ENCODE results near the gene ERAP2. TPM values are rescaled to one million over a fixed set of nuclear protein-coding genes. Genes with fewer than 3 reads are reported as not detected.

Gene ERAP2
- total and polyA plus RNA-seq, 12 donors = 0.92 to 29.7 (median 5.5) TPM

DNA sequence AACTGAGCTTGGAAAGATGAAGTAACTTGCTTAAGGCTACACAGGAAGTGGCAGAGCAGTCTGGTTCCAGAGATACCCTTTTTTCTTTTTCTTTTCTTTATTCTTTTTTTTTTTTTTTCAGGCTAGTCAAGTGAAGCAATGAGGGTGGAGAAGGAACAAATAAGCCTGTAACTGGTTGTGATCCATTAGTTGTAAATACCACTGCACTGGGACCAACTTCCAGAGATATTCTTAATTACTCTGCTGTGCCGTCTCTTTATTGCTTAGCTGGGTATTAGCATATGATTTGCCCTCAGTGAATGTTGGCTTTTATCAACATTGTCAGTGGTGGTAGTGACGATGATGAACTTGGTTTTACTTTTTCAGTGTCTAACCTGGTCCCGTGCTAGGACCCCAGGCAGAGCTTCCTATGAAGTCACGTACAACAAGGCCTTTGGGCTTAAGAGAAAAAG is 86.3 kb downstream of the ERAP2 start:
- WGBS, 2 donors = 65 to 67% methylated on average over 4 of the region's 4 CpGs

DNA sequence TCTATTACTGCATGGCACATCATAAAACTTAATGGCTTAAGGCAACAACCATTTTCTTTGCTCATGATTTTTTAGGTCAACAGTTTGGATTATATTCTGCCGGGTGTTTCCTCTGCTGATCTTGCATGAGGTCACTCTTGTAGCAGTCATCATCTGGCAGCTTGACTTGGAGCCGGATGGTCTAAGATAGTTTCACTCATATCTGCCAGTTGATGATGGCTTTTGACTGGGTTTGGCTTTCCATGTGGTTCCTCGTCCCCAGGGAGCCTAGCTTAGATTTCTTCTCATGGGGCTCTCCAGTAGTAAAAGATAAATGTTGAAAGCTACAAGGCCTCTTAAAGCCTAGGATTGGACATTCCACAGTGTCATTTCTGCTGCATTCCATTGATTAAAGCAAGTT is 87.0 kb downstream of the ERAP2 start:
- peak; percentile 71 to 95 (median 92) for ATAC-seq
- H3K27ac ChIP-seq = peak overlapping the region in 8 of 10 donors; percentile 24 to 58 (median 40)
- TF ChIP-seq CTCF (IDR thresholded peaks at IDR 0.05) = no peak

More for the DNA sequence above, 86.3 kb downstream of the ERAP2 start:
- H3K36me3 ChIP-seq = no peaks in the 10 kb centered on the region
- DNase-seq (no peak), ATAC-seq (peak in 3 of 8 donors; percentile 12 to 42 (median 31))
- intact Hi-C loops (cut with DNase I) = no loop called here
- H3K27me3 ChIP-seq = no peaks in the 10 kb centered on the region
- peaks cover 0 to 7% (median 0%) of the 10 kb centered on the region in 11 donors for H3K9me3 ChIP-seq
- peaks cover 4 to 68% (median 40%) of the 10 kb centered on the region in 9 donors for H3K4me1 ChIP-seq
- H3K27ac ChIP-seq = peak overlapping the region in 8 of 10 donors; percentile 24 to 58 (median 40)
- TF ChIP-seq CTCF (IDR thresholded peaks at IDR 0.05) = no peak
- H3K4me3 ChIP-seq = no peak overlapping the region

DNA sequence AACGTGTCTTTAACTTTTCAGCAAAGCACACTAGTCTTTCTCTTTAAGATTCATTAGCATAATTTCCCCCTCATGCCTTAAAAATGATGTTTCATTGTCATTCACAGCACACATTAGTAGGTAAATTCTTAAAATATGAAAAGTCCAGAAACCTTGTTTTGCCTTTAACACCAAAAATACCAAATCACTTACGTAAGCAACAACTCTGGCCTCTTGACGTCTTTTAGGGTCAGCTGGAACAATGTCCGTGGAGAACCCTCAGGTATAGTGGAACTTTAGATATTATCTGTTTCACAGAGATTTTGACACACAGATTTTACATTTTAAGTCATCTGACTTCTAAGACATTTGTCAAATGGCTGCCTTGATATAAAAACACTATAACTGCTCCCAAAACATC is 90.5 kb downstream of the ERAP2 start:
- DNase-seq (no peak), ATAC-seq (no peak)
- Histone ChIP-seq H3K4me1 (peaks cover 4 to 72% (median 55%) of the 10 kb centered on the region in 9 donors), H3K9me3 (no peaks in the 10 kb centered on the region), H3K27ac (peak overlapping the region in 1 of 10 donors; percentile 68), H3K4me3 (no peak overlapping the region), H3K36me3 (no peaks in the 10 kb centered on the region), H3K27me3 (no peaks in the 10 kb centered on the region)
- WGBS, 2 donors = 72 to 83% methylated on average over 4 of the region's 4 CpGs
- no peak for TF ChIP-seq CTCF (IDR thresholded peaks at IDR 0.05)
- intact Hi-C loops (cut with DNase I) = no loop called here

More for the DNA sequence above, 87.0 kb downstream of the ERAP2 start:
- DNase-seq = peak; percentile 25 to 85
- 3 to 12% methylated on average over 3 of the region's 3 CpGs for WGBS, 2 donors
- Histone ChIP-seq H3K4me1 (peaks cover 4 to 68% (median 47%) of the 10 kb centered on the region in 9 donors), H3K36me3 (no peaks in the 10 kb centered on the region), H3K4me3 (no peak overlapping the region), H3K27me3 (no peaks in the 10 kb centered on the region), H3K9me3 (peaks cover 0 to 6% (median 0%) of the 10 kb centered on the region in 11 donors)
- intact Hi-C loops (cut with DNase I) = no loop called here

- no peak overlapping the region for H3K4me3 ChIP-seq
- WGBS, 2 donors = 0 to 96% methylated on average over 1 of the region's 1 CpG
- intact Hi-C loops (cut with DNase I) = no loop called here
Measured at GRCh38 chr5:96967400-96967799, 91.1 kb downstream of the ERAP2 start.

More at GRCh38 chr5:96967400-96967799, 91.1 kb downstream of the ERAP2 start:
- no peak for TF ChIP-seq CTCF (IDR thresholded peaks at IDR 0.05)
- ATAC-seq (no peak), DNase-seq (no peak)
- Histone ChIP-seq H3K9me3 (no peaks in the 10 kb centered on the region), H3K36me3 (no peaks in the 10 kb centered on the region), H3K4me1 (peaks cover 4 to 71% (median 55%) of the 10 kb centered on the region in 9 donors), H3K27me3 (no peaks in the 10 kb centered on the region), H3K27ac (peak overlapping the region in 5 of 10 donors; percentile 39 to 68 (median 63))

All from heart right ventricle (tissue), 16 donors.